Astrocyte of the cerebellum (primary cell): ENCODE data around the gene USP3.

Experiments
- DNase-seq: peaks from one replicate; pipeline ENCODE4 v3.0.0-alpha.2; 2011; ENCODE audit warnings: low read depth
- H3K4me3 ChIP-seq: 2 replicates; pipeline ENCODE4 v1.5.1; 2011; ENCODE audit warnings: mild to moderate bottlenecking, low read depth, low read length, moderate library complexity
- CTCF ChIP-seq: IDR thresholded peaks from 2 replicates; pipeline ENCODE4 v1.5.1; 2012; ENCODE audit warnings: low read length, low read depth, moderate library complexity, mild to moderate bottlenecking; ENCODE audit errors: missing control alignments
- in situ Hi-C: cut with HindIII; loops from 2 replicates; pipeline ENCODE4 v1.10.0; 2017; ENCODE audit warnings: low sequenced_read_pairs

The USP3 gene

GRCh38 chr15:63490345-63491034, 13.9 kb upstream of the USP3 start:
- in situ Hi-C loops = no loop called here
- no peak overlapping the region for H3K4me3 ChIP-seq
- DNase-seq = no peak

DNA sequence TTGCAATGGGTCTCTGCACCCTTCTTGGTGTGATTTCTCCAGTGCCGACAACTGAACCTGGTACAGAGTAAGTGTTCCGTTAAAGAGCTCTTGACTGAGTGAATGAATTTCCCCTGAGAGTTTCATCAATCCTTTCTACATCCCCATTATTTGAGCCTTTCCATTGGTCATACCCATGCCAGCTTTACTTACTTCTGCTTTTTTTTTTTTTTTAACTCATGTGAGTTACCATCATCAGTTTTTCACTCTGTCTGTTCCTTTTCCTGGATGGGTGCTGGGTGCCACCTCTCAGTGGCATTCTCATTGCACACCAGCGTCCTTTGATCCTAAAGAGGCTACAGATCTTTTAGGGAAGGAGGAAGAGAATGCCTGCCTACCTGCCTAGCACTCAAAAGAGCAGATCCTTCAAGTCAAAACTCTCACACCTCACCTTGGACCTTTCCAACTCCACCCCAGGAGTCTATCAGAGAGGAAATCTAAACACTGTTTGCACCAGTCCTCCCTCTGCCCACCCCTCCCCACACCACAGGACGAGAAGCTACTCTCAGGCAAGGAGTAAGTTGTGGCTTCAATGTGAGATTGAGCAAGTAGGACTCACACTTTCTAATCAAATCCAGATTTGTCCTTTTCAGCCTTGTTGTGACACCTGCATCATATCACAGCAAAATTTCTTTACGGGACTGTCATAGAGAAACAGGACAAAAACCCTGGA, 13.1 kb upstream of the USP3 start:
- no peak overlapping the region for H3K4me3 ChIP-seq
- in situ Hi-C loops = no loop called here
- no peak for DNase-seq
- TF ChIP-seq CTCF = no peak

More at GRCh38 chr15:63490345-63491034, 13.9 kb upstream of the USP3 start:
- no peak for TF ChIP-seq CTCF

- H3K4me3 ChIP-seq = no peak overlapping the region
Observed at GRCh38 chr15:63491979-63492378, 12.4 kb upstream of the USP3 start.

GRCh38 chr15:63492541-63493077, 11.8 kb upstream of the USP3 start:
- no peak overlapping the region for H3K4me3 ChIP-seq

More at GRCh38 chr15:63491979-63492378, 12.4 kb upstream of the USP3 start:
- in situ Hi-C loops = no loop called here
- DNase-seq = peak; percentile 64
- TF ChIP-seq CTCF = no peak

DNA sequence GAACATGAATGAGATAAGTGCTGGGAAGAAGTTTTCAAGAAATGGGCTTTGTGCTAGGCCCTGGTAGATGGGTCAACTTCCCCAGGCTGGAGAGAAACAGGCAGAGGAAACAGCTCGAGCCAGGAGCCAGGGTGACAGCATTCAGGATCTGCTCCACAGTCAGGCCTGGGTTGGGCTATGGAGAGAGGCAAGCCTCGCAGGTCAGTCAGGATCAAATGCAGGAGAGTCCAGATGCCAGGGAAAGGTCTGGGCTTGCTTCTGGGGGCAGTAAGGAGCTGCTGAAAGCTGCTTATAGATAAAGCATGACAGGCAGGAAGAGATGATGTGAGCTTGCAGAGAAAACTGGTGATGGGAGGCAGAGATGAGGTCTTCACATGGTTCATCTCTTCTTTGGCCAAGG, 11.0 kb upstream of the USP3 start:
- no peak overlapping the region for H3K4me3 ChIP-seq
- in situ Hi-C loops = no loop called here
- no peak for TF ChIP-seq CTCF
- DNase-seq = no peak

More at GRCh38 chr15:63492541-63493077, 11.8 kb upstream of the USP3 start:
- in situ Hi-C loops = no loop called here
- TF ChIP-seq CTCF = no peak
- no peak for DNase-seq

GRCh38 chr15:63494408-63494807, 10.0 kb upstream of the USP3 start:
- H3K4me3 ChIP-seq = no peak overlapping the region

More at GRCh38 chr15:63494408-63494807, 10.0 kb upstream of the USP3 start:
- in situ Hi-C loops = no loop called here
- no peak for DNase-seq
- TF ChIP-seq CTCF = no peak
